GM12872 (cell line): ENCODE data around the gene CCDC184.

Experiments
- CTCF ChIP-seq: IDR thresholded peaks from 3 replicates; pipeline ENCODE4 v1.5.1; 2011; ENCODE audit warnings: low read depth, mild to moderate bottlenecking, low read length, moderate library complexity; ENCODE audit not compliant: insufficient read depth

Gene CCDC184

GRCh38 chr12:48219631-48220030 is 36.2 kb downstream of the CCDC184 start:
- no peak for TF ChIP-seq CTCF

GRCh38 chr12:48220701-48221100 is 37.3 kb downstream of the CCDC184 start:
- no peak for TF ChIP-seq CTCF

GRCh38 chr12:48221645-48222044 is 38.2 kb downstream of the CCDC184 start:
- TF ChIP-seq CTCF = no peak
